Camera-type eye (tissue), 1 donor: Measurements from ENCODE around the gene LPCAT4. TPM values are rescaled to one million over a fixed set of nuclear protein-coding genes. Genes with fewer than 3 reads are reported as not detected.

Experiments used
- total RNA-seq: library from RNA; depleted of rRNA; stranded (reverse); fragments of >200 nt; gene quantifications from one replicate; pipeline ENCODE4 v1.2.3, GENCODE V29; 2014

Gene LPCAT4, protein sequence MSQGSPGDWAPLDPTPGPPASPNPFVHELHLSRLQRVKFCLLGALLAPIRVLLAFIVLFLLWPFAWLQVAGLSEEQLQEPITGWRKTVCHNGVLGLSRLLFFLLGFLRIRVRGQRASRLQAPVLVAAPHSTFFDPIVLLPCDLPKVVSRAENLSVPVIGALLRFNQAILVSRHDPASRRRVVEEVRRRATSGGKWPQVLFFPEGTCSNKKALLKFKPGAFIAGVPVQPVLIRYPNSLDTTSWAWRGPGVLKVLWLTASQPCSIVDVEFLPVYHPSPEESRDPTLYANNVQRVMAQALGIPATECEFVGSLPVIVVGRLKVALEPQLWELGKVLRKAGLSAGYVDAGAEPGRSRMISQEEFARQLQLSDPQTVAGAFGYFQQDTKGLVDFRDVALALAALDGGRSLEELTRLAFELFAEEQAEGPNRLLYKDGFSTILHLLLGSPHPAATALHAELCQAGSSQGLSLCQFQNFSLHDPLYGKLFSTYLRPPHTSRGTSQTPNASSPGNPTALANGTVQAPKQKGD
- total RNA-seq: 19.2 TPM

DNA sequence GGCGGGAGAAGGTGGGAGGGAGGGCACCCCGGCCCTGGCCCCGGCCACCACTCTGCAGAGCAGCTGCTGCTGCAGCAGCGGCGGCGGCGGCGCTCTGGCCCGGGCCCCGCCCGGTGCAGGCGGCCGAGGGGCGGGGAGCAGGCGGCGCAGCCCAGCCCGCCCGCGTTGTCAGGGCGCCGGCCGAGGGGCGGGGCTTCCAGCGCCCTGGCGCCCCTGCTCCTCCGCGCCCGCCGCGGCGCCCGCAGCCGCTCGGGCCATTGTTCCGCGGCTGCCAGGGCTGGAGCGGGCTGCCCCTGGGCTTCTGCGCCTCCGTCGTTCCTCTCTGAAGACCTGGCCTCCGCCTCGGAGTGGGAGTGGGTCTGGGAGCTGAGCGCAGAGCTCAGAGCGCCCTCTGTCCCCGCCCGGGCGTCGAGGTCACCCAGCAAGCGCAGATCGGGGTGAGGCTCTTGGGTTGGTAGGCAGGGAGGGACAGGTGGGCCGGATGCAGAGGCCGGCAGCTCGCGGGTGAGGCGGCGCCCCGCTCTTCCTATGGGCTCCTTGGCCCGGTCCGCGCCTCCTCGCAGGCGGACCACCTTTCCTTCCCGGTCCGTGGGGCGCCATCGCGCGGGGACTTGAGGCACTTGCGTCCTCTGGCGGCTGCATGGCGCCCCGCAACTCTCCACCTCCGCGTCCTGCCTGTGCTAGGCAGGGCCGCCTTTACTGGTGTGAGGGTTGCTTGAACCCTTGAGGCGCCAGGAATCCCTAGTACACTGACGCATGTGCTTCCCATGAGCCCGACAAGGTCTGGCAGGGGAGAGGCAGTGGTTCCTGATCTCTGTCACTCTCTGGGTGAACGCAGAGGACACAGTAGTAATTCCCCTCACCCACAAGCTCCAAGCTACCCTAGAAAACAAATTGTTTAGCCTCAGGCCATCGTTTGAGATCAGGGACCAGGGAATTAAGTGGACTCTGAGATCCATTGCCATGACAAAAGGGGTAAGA, at the start of gene LPCAT4:
LPCAT4 (minus strand) TSS at position 96 of the 981 bp plus-strand sequence. CDS start 96 bp downstream, outside the sequence.

DNA sequence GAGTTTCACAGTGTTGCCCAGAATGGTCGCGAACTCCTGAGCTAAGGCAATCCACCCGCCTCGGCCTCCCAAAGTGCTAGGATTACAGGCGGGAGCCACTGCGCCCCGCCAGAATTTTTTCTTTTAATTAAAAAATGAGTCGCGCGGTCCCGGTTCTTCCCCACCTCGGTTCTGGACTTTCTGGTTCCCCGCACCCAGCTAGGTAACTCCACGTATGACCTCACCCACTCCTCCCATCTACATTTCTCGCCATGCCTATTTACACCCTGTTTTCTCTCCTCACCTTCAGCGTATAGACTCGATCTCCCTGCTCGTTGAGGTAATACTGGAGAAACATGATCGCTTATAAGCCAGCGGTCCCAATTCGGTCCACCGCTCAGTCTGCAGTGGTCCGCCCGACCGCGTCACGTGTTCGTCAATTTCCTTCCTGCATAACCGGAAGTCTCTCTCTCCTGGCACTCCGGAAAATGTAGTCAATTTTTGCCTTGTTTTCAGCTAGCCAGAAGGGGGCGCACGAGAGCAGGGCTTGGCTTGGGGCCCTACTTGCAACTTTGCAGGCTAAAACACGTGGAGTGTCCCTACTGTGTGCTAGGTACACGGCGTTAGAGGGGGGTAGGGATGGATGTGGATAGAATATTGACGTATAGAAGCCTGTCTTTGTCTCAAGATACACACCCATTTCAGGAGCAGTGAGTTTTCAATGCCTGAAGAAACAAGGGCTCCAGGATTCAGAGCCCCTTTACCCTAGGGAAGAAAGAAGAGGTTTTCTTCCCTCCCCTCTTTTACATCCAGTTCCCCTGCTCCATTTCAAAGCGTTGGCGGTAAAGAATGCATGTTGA, 24.0 kb downstream of the LPCAT4 start, which contains the start of the genes NOP10 and NUTM1:
NOP10 (minus strand) TSS at position 400 of the 839 bp plus-strand sequence; CDS start at position 337, 63 bp downstream.
NUTM1 (plus strand) TSS at position 579 of the 839 bp plus-strand sequence. CDS start 382 bp downstream, outside the sequence.

DNA sequence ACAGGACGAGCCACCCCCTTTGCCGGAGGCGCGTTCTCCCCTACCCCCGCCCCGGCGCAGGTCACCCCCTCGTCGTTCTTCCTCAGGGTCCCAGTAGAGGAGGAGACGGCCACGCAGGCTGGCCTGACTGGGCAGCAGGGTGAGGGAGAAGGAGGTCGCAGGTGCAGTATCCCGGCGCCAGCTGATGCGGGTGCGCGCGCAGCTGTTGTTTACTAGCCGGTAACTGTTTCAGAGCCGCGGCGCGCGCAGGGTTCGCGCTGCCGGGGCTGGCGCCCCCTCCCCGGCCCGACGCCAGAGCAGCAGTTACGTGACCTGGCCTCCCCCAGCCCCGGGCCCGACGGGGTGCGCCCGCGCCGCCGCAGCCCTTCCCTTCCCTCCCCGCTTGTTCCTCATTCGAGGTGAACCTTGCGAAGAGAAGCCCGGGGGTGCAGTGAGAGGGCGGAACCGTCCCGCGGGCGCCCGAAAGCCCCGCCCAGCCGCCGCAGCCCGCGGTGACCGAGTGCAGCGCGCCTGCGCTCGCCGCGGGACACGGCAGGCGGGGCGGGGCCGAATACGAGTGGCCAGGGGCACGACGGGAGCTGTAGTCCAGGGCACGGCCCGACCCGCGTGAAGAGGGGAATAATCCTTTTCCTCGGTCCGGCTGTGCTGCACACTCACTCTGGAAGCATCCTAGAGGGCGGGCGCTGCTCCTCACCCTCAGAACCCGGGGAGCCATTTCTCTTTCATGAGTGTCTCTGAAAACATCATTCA, 29.3 kb downstream of the LPCAT4 start, which contains the start of gene SLC12A6:
SLC12A6 (minus strand) TSS at position 225 of the 750 bp plus-strand sequence. CDS start 1,101 bp downstream, outside the sequence.

Other genes starting within 250 kb of the LPCAT4 start
- gene KATNBL1, start 157.1 kb downstream of the LPCAT4 start, total RNA-seq: 110 TPM
- gene EMC4, start 142.2 kb downstream of the LPCAT4 start, total RNA-seq: 107 TPM
- gene SLC12A6, start 29.4 kb downstream of the LPCAT4 start, total RNA-seq: 61.6 TPM
- gene NOP10, start 24.1 kb downstream of the LPCAT4 start, total RNA-seq: 58.9 TPM
- not detected for gene NUTM1, start 23.9 kb downstream of the LPCAT4 start, total RNA-seq
- gene GOLGA8A, start 70.6 kb upstream of the LPCAT4 start, total RNA-seq: 75.0 TPM
- 71.0 TPM for gene GOLGA8B, start 216.5 kb upstream of the LPCAT4 start, total RNA-seq